HepG2 (cell line): ENCODE data around the gene SPATA25. TPM values are rescaled to one million over a fixed set of nuclear protein-coding genes. Genes with fewer than 3 reads are reported as not detected.

ENCODE experiments used
- AHR ChIP-seq: IDR thresholded peaks from 2 replicates; pipeline ENCODE4 v1.6.1; 2018; ENCODE audit warnings: missing genetic modification reagents, missing compliant biosample characterization
- ESRRA ChIP-seq: sonication (generic); formaldehyde crosslinking; IDR thresholded peaks from 2 replicates; pipeline ENCODE4 v1.5.1; 2020; ENCODE audit warnings: mild to moderate bottlenecking, low read depth, missing genetic modification reagents
- HCFC1 ChIP-seq: fragments of 150-350 bp; IDR thresholded peaks from 2 replicates; pipeline ENCODE4 v1.6.1; 2014; ENCODE audit warnings: low read depth, low read length
- HDAC2 ChIP-seq: sonication (generic); formaldehyde crosslinking; IDR thresholded peaks from 2 replicates; pipeline ENCODE4 v1.4.0; 2020; ENCODE audit warnings: missing genetic modification reagents
- IRX3 ChIP-seq: sonication (generic); formaldehyde crosslinking; IDR thresholded peaks from 2 replicates; pipeline ENCODE4 v1.8.1; 2023; ENCODE audit warnings: mild to moderate bottlenecking, low read depth, missing genetic modification reagents, borderline replicate concordance
- MLLT10 ChIP-seq: sonication (generic); formaldehyde crosslinking; IDR thresholded peaks from 2 replicates; pipeline ENCODE4 v1.4.0; 2020; ENCODE audit warnings: missing genetic modification reagents
- MTA3 ChIP-seq: sonication (generic); formaldehyde crosslinking; IDR thresholded peaks from 2 replicates; pipeline ENCODE4 v1.4.0; 2020; ENCODE audit warnings: missing genetic modification reagents
- NRL ChIP-seq: sonication (generic); formaldehyde crosslinking; IDR thresholded peaks from 2 replicates; pipeline ENCODE4 v1.5.0; 2020; ENCODE audit warnings: missing genetic modification reagents, mild to moderate bottlenecking, moderate library complexity, borderline replicate concordance
- PHF21A ChIP-seq: sonication (generic); formaldehyde crosslinking; IDR thresholded peaks from 2 replicates; pipeline ENCODE4 v1.5.0; 2020; ENCODE audit warnings: mild to moderate bottlenecking, missing genetic modification reagents
- TCF7 ChIP-seq: sonication (generic); IDR thresholded peaks from 2 replicates; pipeline ENCODE4 v1.6.1; 2016; ENCODE audit warnings: antibody characterized with exemption, low read depth
- ZNF101 ChIP-seq: sonication (generic); formaldehyde crosslinking; IDR thresholded peaks from 2 replicates; pipeline ENCODE4 v1.4.0; 2020; ENCODE audit warnings: mild to moderate bottlenecking, low read depth, missing genetic modification reagents, borderline replicate concordance
- ZNF558 ChIP-seq: sonication (generic); formaldehyde crosslinking; IDR thresholded peaks from 2 replicates; pipeline ENCODE4 v1.9.0; 2022; ENCODE audit warnings: mild to moderate bottlenecking, missing genetic modification reagents, borderline replicate concordance
- ZNF563 ChIP-seq: sonication (generic); formaldehyde crosslinking; IDR thresholded peaks from 2 replicates; pipeline ENCODE4 v1.8.0; 2022; ENCODE audit warnings: mild to moderate bottlenecking, moderate library complexity, missing genetic modification reagents
- ZNF589 ChIP-seq: sonication (generic); formaldehyde crosslinking; conservative IDR thresholded peaks from 2 replicates; pipeline ENCODE4 v1.8.0; 2022; ENCODE audit warnings: mild to moderate bottlenecking, moderate library complexity, missing genetic modification reagents
- ZNF737 ChIP-seq: sonication (generic); formaldehyde crosslinking; IDR thresholded peaks from 2 replicates; pipeline ENCODE4 v1.5.0; 2020; ENCODE audit warnings: missing genetic modification reagents, mild to moderate bottlenecking, borderline replicate concordance
- polyA plus RNA-seq, 8 experiments: library from polyadenylated mRNA; depleted of rRNA in 3 of 8; stranded (reverse) in 7 of 8; unstranded in 1 of 8; fragments of >200 nt; fragmentation: Illumina TruSeq in 4 of 8; extraction: Trizol in 4 of 8; gene quantifications; 2 replicates each; pipeline versions ENCODE4 v1.2.1 to v1.2.3, GENCODE V29; 2011 to 2016; ENCODE audit warnings: low read depth in 4 of 8, missing spikeins in 1 of 8, mixed read lengths in 1 of 8; ENCODE audit not compliant: insufficient read depth in 1 of 8
- total RNA-seq, 5 experiments: library from RNA; depleted of rRNA; stranded (reverse); fragments of >200 nt; fragmentation: Illumina TruSeq; extraction: Trizol; gene quantifications; 2 replicates each; pipeline ENCODE4 v1.2.3, GENCODE V29; 2016; ENCODE audit warnings: low read depth in 1 of 5
- TF ChIP-seq, protein P1 (sequence below): sonication (generic); formaldehyde crosslinking; IDR thresholded peaks from 2 replicates; pipeline ENCODE4 v1.5.1; 2020; ENCODE audit warnings: mild to moderate bottlenecking, missing genetic modification reagents
- TF ChIP-seq, protein P2 (sequence below): sonication (generic); formaldehyde crosslinking; IDR thresholded peaks from 2 replicates; pipeline ENCODE4 v1.4.0; 2020; ENCODE audit warnings: mild to moderate bottlenecking, missing genetic modification reagents
- TF ChIP-seq, protein P3 (sequence below): sonication (generic); formaldehyde crosslinking; IDR thresholded peaks from 2 replicates; pipeline ENCODE4 v1.8.1; 2022; ENCODE audit warnings: low read depth, mild to moderate bottlenecking, missing genetic modification reagents
- TF ChIP-seq, protein P4 (sequence below): sonication (generic); formaldehyde crosslinking; conservative IDR thresholded peaks from 2 replicates; pipeline ENCODE4 v1.4.0; 2020; ENCODE audit warnings: missing genetic modification reagents

The SPATA25 gene
- total and polyA plus RNA-seq, 2 of the 13 experiments (the other 11 are each of a cell fraction or from before 2014, with no cell fraction given): 4.8 to 7.6 TPM

DNA sequence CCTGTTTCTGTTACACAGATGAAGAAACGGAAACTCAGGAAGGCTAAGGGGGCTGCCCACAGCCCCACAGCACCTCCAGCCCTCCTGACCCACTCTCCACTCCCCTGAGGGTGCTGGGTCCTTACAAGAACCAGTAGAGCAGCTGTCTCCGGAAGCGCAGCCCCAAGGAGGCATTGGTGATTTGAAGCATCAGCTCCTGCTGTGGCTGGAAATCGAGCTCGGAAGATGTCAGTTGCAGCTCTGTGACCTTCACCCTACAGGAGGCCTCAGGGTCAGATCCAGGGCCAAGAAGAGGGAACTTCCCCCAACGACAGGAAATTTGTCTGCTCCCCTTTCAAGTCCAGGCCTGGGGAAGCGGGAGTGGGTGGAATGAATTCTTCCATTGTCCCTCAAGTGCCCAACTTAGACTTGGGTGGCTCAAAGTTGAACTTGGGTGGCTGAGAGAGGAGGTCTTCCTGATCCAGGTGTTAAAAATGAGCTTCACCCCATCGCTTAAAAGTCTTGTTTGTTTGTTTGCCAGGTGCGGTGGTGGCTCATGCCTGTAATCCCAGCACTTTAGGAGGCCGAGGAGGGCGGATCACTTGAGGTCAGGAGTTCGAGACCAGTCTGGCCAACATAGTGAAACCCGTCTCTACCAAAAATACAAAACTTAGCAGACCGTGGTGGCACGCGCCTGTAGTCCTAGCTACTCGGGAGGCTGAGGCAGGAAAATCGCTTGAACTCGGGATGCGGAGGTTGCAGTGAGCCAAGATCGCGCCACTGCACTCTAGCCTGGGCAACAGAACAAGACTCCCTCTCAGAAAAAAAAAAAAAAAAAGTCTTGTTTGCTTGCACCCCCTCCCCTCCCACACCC is 22.6 kb upstream of the SPATA25 start (continued):
- TF ChIP-seq, protein P1, sequence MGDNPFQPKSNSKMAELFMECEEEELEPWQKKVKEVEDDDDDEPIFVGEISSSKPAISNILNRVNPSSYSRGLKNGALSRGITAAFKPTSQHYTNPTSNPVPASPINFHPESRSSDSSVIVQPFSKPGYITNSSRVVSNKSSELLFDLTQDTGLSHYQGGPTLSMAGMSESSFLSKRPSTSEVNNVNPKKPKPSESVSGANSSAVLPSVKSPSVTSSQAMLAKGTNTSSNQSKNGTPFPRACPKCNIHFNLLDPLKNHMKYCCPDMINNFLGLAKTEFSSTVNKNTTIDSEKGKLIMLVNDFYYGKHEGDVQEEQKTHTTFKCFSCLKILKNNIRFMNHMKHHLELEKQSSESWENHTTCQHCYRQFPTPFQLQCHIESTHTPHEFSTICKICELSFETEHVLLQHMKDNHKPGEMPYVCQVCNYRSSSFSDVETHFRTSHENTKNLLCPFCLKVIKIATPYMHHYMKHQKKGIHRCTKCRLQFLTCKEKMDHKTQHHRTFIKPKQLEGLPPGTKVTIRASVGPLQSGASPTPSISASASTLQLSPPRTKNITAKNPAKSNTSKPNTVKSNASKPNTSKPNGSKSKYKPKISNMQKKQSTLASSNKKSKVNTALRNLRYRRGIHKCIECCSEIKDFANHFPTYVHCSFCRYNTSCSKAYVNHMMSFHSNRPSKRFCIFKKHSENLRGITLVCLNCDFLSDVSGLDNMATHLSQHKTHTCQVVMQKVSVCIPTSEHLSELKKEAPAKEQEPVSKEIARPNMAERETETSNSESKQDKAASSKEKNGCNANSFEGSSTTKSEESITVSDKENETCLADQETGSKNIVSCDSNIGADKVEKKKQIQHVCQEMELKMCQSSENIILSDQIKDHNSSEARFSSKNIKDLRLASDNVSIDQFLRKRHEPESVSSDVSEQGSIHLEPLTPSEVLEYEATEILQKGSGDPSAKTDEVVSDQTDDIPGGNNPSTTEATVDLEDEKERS: peak; percentile 53; the same call in 1 of the 2 replicates
- TF ChIP-seq TCF7 (peak; percentile 56; the same call in 1 of the 2 replicates), IRX3 (CRISPR knock-in tag) (no peak), AHR (CRISPR knock-in tag) (no peak), ZNF589 (CRISPR knock-in tag) (no peak), NRL (CRISPR knock-in tag) (peak; percentile 75; the same call in 1 of the 2 replicates), MTA3 (no peak), HDAC2 (peak; percentile 61), MLLT10 (CRISPR knock-in tag) (no peak), ESRRA (CRISPR knock-in tag) (peak; percentile 87), HCFC1 (no peak), PHF21A (CRISPR knock-in tag) (0 out of 2 replicates have a peak, but pooled peaks have one; percentile 37), ZNF563 (peak; percentile 36; the same call in 1 of the 2 replicates), ZNF558 (CRISPR knock-in tag) (no peak), ZNF737 (CRISPR knock-in tag) (no peak), ZNF101 (CRISPR knock-in tag) (0 out of 2 replicates have a peak, but pooled peaks have one; percentile 32)
- TF ChIP-seq, protein P2, sequence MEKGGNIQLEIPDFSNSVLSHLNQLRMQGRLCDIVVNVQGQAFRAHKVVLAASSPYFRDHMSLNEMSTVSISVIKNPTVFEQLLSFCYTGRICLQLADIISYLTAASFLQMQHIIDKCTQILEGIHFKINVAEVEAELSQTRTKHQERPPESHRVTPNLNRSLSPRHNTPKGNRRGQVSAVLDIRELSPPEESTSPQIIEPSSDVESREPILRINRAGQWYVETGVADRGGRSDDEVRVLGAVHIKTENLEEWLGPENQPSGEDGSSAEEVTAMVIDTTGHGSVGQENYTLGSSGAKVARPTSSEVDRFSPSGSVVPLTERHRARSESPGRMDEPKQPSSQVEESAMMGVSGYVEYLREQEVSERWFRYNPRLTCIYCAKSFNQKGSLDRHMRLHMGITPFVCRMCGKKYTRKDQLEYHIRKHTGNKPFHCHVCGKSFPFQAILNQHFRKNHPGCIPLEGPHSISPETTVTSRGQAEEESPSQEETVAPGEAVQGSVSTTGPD: peak; percentile 44; the same call in 1 of the 2 replicates
- TF ChIP-seq, protein P3, sequence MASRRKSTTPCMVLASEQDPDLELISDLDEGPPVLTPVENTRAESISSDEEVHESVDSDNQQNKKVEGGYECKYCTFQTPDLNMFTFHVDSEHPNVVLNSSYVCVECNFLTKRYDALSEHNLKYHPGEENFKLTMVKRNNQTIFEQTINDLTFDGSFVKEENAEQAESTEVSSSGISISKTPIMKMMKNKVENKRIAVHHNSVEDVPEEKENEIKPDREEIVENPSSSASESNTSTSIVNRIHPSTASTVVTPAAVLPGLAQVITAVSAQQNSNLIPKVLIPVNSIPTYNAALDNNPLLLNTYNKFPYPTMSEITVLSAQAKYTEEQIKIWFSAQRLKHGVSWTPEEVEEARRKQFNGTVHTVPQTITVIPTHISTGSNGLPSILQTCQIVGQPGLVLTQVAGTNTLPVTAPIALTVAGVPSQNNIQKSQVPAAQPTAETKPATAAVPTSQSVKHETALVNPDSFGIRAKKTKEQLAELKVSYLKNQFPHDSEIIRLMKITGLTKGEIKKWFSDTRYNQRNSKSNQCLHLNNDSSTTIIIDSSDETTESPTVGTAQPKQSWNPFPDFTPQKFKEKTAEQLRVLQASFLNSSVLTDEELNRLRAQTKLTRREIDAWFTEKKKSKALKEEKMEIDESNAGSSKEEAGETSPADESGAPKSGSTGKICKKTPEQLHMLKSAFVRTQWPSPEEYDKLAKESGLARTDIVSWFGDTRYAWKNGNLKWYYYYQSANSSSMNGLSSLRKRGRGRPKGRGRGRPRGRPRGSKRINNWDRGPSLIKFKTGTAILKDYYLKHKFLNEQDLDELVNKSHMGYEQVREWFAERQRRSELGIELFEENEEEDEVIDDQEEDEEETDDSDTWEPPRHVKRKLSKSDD: 0 out of 2 replicates have a peak, but pooled peaks have one; percentile 51
- TF ChIP-seq, protein P4, sequence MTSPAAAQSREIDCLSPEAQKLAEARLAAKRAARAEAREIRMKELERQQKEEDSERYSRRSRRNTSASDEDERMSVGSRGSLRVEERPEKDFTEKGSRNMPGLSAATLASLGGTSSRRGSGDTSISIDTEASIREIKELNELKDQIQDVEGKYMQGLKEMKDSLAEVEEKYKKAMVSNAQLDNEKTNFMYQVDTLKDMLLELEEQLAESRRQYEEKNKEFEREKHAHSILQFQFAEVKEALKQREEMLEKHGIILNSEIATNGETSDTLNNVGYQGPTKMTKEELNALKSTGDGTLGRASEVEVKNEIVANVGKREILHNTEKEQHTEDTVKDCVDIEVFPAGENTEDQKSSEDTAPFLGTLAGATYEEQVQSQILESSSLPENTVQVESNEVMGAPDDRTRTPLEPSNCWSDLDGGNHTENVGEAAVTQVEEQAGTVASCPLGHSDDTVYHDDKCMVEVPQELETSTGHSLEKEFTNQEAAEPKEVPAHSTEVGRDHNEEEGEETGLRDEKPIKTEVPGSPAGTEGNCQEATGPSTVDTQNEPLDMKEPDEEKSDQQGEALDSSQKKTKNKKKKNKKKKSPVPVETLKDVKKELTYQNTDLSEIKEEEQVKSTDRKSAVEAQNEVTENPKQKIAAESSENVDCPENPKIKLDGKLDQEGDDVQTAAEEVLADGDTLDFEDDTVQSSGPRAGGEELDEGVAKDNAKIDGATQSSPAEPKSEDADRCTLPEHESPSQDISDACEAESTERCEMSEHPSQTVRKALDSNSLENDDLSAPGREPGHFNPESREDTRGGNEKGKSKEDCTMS (CRISPR knock-in tag): no peak
